Stimulated activated memory B cell treated with anti-CD40 and anti-IgM and Interleukin-4, amounts not matched to agents 10 μg/mL and 1 μg/mL and 100 μg/mL, for 72 hours (primary cell): Measurements from ENCODE around the gene ELF2.
"Not testable (repeated sequence)": the region's sequence is repeated elsewhere in the genome, so short reads cannot be mapped to it uniquely, and the experiment has no call there.

Experiments
- ATAC-seq: fragments of 150-1000 bp; cut with Tn5 transposase; 2 replicates; pipeline ENCODE4 v1.10.0; 2021
- H3K27ac Mint-ChIP-seq: one replicate; pipeline ENCODE4 v1.8.0; 2022; ENCODE audit warnings: mild to moderate bottlenecking, mixed read lengths
- H3K27me3 Mint-ChIP-seq: one replicate; pipeline ENCODE4 v1.8.0; 2022; ENCODE audit warnings: mixed read lengths
- H3K36me3 Mint-ChIP-seq: one replicate; pipeline ENCODE4 v1.8.0; 2022; ENCODE audit warnings: mixed read lengths
- H3K4me1 Mint-ChIP-seq: one replicate; pipeline ENCODE4 v1.8.0; 2022; ENCODE audit warnings: mixed read lengths
- H3K4me3 Mint-ChIP-seq: one replicate; pipeline ENCODE4 v1.8.0; 2022; ENCODE audit warnings: mild to moderate bottlenecking, moderate library complexity, mixed read lengths
- H3K9me3 Mint-ChIP-seq: one replicate; pipeline ENCODE4 v1.8.0; 2022; ENCODE audit warnings: mixed read lengths

ELF2 gene

DNA sequence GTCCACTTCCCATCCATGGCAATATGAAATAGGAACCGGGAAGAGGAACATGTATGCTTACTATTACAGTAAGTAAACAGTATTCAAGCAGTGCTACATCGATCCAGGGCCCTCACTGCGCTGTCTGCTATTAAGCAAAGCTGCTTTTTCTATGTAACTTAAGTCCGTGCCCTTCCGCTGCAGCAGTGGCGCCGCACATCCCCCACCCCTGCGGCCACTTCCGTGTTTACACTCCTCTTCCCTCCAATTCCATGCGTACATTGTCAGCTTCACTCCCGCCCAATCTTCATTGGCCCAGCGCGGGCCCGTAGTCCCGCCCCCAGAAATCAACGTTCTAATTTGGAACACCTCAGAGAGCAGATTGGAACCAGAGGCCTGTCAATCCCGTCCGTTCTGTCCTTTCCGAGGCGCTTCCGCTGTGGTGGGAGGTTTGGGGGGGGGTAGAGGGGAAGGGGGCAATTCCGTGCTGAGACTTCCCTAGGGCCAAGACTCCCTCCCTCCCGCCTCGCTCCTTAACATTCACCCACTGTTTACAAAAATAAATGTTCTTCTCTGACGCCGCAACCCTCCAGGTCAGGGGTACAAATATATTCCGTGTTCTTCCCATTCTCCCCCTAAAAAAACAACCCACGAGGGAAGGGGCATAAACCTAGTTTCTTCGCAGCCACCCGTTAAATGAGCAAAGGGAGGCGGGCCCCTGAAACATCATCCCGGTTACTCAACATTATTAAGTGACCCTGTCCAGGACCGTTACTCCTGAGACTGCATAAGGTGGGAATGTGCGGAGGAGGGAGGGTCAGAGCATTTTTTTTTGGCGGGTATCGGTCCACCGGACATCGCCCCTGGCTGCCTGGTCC, 94.0 kb downstream of the ELF2 start:
- Mint-ChIP-seq H3K9me3 (no peaks in the 10 kb centered on the region), H3K27me3 (no peaks in the 10 kb centered on the region), H3K4me1 (peaks cover 39% of the 10 kb centered on the region), H3K4me3 (peak overlapping the region; percentile 99), H3K27ac (peak overlapping the region; percentile 99), H3K36me3 (no peaks in the 10 kb centered on the region)
- ATAC-seq = peak; percentile 91

GRCh38 chr4:139078926-139079325, 98.1 kb downstream of the ELF2 start:
- Mint-ChIP-seq H3K27ac (no peak overlapping the region), H3K4me1 (peaks cover 50% of the 10 kb centered on the region), H3K4me3 (no peak overlapping the region), H3K36me3 (no peaks in the 10 kb centered on the region), H3K9me3 (no peaks in the 10 kb centered on the region), H3K27me3 (no peaks in the 10 kb centered on the region)
- no peak for ATAC-seq

DNA sequence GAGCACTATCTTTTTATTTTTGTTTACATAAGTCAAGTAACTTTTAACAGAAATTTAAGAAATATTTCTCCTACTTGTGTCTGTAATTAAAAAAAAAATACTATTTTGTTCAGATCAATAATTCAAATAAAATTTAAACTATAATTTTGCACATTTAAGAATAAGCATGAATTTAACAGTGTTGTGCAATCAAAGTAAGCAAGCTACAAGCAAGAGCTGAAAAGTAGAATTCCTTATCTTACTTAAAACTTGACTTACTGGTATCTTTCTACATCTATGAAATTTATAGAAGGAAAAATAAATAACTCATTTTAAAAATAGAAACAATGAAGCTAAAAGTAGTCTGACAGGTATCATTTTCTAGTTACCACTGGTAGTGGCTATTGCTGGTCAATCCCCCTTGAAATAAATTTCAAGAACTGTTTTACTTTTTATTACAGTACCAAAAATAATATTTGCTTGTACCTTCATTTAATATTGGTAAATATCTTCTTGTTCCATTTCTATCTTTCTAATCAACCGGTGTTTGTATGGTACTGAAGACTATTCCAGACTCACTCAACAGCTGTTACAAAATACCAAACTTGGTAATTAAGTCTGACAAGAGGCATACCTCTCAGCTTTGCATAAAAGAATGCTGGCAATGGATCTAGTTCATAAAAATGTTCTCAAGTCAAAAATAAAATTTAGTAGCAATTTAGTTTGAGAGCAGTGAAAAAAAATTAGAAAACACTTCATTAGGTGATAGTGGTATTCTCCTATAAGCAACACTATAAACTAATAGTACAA, 99.3 kb downstream of the ELF2 start:
- no peaks in the 10 kb centered on the region for H3K9me3 Mint-ChIP-seq
- peaks cover 50% of the 10 kb centered on the region for H3K4me1 Mint-ChIP-seq
- no peak overlapping the region for H3K27ac Mint-ChIP-seq
- ATAC-seq = no peak
- no peaks in the 10 kb centered on the region for H3K36me3 Mint-ChIP-seq
- H3K4me3 Mint-ChIP-seq = no peak overlapping the region
- no peaks in the 10 kb centered on the region for H3K27me3 Mint-ChIP-seq

DNA sequence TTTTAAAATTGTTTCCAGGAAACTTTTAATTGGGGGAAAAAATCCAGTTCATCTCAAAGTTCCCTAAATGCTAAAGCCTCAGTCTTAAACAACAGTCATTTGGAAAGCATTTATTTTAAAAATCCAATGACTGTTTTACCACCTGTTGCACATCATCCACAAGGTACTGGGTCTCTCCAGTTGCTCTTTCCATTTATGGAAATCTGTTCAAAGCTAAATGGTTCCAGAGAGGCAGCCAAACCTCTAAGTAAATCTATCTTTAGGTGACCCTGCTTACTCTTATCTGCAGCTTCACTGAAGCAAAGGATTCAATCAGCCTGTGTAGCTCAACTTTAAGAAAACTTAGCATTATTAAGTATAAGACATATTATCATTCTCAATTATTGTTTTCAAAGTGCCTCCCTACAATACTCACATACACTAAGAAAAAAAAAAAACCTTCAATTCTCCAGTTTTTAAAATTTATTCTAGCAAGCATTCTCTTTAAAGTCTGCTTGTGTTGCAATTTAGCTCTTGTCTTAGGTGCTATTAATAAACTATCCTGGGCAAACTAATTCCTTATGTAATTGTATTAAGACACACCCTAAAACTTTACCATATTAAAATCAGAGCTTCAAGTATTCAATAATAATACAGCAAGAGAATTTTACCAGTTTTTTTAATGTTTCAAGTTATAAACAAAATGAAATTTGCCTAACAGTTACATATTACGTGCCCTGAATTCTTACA, 100.8 kb downstream of the ELF2 start:
- ATAC-seq = no peak
- Mint-ChIP-seq H3K36me3 (peaks cover 9% of the 10 kb centered on the region), H3K9me3 (no peaks in the 10 kb centered on the region), H3K27ac (no peak overlapping the region), H3K27me3 (no peaks in the 10 kb centered on the region), H3K4me3 (no peak overlapping the region), H3K4me1 (peaks cover 39% of the 10 kb centered on the region)

- Mint-ChIP-seq H3K4me1 (peaks cover 5% of the 10 kb centered on the region), H3K27me3 (no peaks in the 10 kb centered on the region), H3K4me3 (no peak overlapping the region), H3K36me3 (peaks cover 33% of the 10 kb centered on the region), H3K27ac (no peak overlapping the region), H3K9me3 (no peaks in the 10 kb centered on the region)
- ATAC-seq = no peak
Measured at GRCh38 chr4:139060591-139060990, 116.4 kb downstream of the ELF2 start.

- not testable (repeated sequence) for ATAC-seq, H3K27ac Mint-ChIP-seq, H3K9me3 Mint-ChIP-seq, H3K4me3 Mint-ChIP-seq, H3K27me3 Mint-ChIP-seq
- Mint-ChIP-seq H3K4me1 (peaks cover 17% of the 10 kb centered on the region), H3K36me3 (peaks cover 38% of the 10 kb centered on the region)
Measured at GRCh38 chr4:139059026-139059425, 118.0 kb downstream of the ELF2 start.

DNA sequence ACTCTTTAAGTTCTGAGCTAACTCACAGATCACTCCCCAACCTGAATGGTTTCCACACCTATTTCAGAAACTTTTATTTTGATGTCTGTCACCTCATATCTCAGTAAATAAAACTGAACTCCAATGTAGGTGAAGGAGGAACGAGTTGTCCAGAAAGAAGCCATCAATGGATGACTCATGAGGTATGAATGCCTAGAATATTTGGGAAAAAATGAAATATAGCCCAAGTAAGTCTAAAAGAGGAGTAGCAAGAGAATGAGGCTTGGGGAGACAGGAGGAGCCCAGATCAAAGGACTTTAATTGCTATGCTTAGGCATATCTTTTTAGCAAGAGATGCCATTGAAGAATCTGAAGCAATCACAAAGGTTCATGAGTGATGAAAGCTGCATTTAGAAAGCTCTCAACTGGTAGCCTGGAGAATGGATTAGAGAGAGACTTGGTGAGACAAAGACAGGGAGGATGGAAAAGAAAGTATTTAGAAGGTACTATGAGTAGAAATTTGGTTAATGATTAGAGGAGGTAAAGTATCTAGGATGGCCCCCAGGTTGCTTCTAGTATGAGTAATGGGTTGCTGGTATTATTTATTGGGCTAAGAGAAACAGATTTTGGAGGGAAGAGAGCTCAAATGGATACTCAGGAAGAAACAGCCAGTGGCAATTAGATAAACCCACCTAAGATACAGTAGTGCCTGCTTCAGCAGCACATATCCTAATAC, 122.1 kb downstream of the ELF2 start:
- Mint-ChIP-seq H3K36me3 (peaks cover 38% of the 10 kb centered on the region), H3K4me1 (peaks cover 17% of the 10 kb centered on the region), H3K9me3 (no peaks in the 10 kb centered on the region), H3K27me3 (no peaks in the 10 kb centered on the region), H3K27ac (peak overlapping the region; percentile 1), H3K4me3 (no peak overlapping the region)
- no peak for ATAC-seq

DNA sequence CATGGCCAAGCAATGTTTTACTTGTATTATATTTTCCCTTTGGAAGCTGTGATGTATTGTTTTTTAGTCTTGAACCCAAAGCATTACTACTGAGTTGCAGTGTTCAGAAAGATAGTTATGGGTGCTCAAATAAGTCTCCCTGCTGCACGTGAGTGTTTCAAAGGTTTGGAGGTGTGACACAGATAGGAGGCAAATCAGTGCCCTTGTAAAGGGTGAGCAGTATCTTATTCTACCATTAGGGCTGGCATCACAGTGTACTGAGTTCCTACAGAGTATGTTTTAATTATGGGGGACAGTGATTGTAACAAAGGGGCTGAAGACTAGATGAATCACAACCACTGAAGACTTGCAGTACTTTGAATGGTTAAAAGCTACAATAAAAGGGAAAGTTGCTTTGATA, 123.1 kb downstream of the ELF2 start:
- H3K9me3 Mint-ChIP-seq = no peaks in the 10 kb centered on the region
- H3K36me3 Mint-ChIP-seq = peaks cover 49% of the 10 kb centered on the region
- H3K4me1 Mint-ChIP-seq = peaks cover 17% of the 10 kb centered on the region
- H3K4me3 Mint-ChIP-seq = no peak overlapping the region
- ATAC-seq = no peak
- no peaks in the 10 kb centered on the region for H3K27me3 Mint-ChIP-seq
- H3K27ac Mint-ChIP-seq = peak overlapping the region; percentile 19

DNA sequence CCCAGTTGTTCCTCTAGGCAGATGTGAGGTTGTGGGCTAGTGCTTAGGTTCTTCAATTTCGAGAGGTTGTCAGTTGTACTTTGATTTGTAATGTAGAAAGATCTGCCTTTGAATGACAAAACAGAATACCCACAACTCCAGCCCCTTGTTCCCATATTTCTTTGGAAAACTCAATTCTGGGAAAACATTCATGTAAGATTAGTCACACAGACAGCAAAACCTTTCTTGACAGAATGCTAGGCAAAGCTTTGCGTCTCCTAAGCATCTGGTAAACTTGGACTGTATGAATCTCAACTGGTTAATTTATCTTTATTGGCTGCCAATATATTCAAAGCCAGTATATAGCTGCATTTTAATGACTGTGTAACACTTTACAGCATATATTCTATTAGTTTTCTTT, 126.6 kb downstream of the ELF2 start:
- Mint-ChIP-seq H3K4me3 (no peak overlapping the region), H3K9me3 (no peaks in the 10 kb centered on the region), H3K27me3 (no peaks in the 10 kb centered on the region), H3K27ac (no peak overlapping the region), H3K36me3 (peaks cover 48% of the 10 kb centered on the region), H3K4me1 (peaks cover 17% of the 10 kb centered on the region)
- no peak for ATAC-seq

DNA sequence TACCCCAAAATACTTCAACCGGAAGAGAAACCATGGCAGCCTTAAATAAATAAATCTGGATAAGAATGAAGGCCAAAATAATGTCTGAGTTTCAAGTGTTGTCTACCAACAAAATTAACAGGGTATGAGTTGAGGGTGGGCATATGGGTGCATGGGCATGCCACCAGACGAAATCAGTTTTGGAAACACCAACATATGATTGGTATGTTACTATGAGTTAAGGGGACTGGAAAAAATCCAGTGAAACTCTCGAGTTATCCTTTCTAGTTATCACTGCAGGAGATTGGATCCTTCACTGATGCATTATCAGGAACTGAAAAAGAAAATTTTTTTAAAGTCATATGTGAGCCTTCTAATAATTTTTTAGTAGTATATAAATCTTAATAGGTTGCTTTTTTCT, 129.0 kb downstream of the ELF2 start:
- H3K4me1 Mint-ChIP-seq = peaks cover 7% of the 10 kb centered on the region
- no peak overlapping the region for H3K27ac Mint-ChIP-seq
- no peak for ATAC-seq
- no peak overlapping the region for H3K4me3 Mint-ChIP-seq
- no peaks in the 10 kb centered on the region for H3K9me3 Mint-ChIP-seq
- H3K27me3 Mint-ChIP-seq = no peaks in the 10 kb centered on the region
- peaks cover 39% of the 10 kb centered on the region for H3K36me3 Mint-ChIP-seq

- peaks cover 7% of the 10 kb centered on the region for H3K4me1 Mint-ChIP-seq
- H3K27ac Mint-ChIP-seq = no peak overlapping the region
- no peaks in the 10 kb centered on the region for H3K27me3 Mint-ChIP-seq
- H3K36me3 Mint-ChIP-seq = peaks cover 41% of the 10 kb centered on the region
- H3K4me3 Mint-ChIP-seq = no peak overlapping the region
- ATAC-seq = no peak
- no peaks in the 10 kb centered on the region for H3K9me3 Mint-ChIP-seq
Measured at GRCh38 chr4:139044291-139044690, 132.7 kb downstream of the ELF2 start.

GRCh38 chr4:139042981-139043460, 134.0 kb downstream of the ELF2 start:
- Mint-ChIP-seq H3K27ac (no peak overlapping the region), H3K4me1 (no peaks in the 10 kb centered on the region), H3K27me3 (no peaks in the 10 kb centered on the region), H3K9me3 (no peaks in the 10 kb centered on the region), H3K36me3 (peaks cover 29% of the 10 kb centered on the region), H3K4me3 (no peak overlapping the region)
- ATAC-seq = no peak

DNA sequence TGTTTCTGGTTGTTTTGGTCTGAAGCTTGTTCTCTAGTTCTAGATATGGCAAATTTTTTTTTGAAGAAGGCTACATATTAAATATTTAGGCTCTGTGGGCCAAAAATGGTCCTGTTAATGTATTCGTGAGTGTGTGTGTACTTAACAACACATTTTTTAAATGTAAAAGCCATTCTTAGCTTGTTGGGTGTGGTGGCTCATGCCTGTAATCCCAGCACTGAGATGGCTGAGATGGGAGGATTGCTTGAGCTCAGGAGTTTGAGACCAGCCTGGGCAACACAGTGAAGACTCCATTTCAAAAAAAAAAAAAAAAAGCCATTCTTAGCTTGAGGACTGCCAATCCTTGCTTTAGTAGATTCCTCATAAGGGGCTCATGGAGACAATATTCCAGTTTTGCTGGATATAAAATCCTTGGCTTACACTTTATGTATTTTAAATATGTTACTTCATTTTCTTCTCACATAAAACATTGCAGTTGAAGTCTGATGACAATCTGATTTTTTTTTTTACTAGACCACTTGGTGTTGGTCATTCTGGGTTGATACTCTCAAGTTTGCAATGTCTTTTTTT, 138.1 kb downstream of the ELF2 start:
- no peaks in the 10 kb centered on the region for H3K9me3 Mint-ChIP-seq
- no peak overlapping the region for H3K4me3 Mint-ChIP-seq
- no peaks in the 10 kb centered on the region for H3K27me3 Mint-ChIP-seq
- no peak overlapping the region for H3K27ac Mint-ChIP-seq
- H3K4me1 Mint-ChIP-seq = peaks cover 33% of the 10 kb centered on the region
- peaks cover 31% of the 10 kb centered on the region for H3K36me3 Mint-ChIP-seq
- no peak for ATAC-seq

GRCh38 chr4:139036885-139037284, 140.1 kb downstream of the ELF2 start:
- Mint-ChIP-seq H3K36me3 (peaks cover 25% of the 10 kb centered on the region), H3K4me1 (peaks cover 45% of the 10 kb centered on the region), H3K27me3 (no peaks in the 10 kb centered on the region), H3K27ac (no peak overlapping the region), H3K9me3 (no peaks in the 10 kb centered on the region), H3K4me3 (no peak overlapping the region)
- ATAC-seq = no peak
